ENCODE results near the gene OR2AE1. TPM values are rescaled to one million over a fixed set of nuclear protein-coding genes. Genes with fewer than 3 reads are reported as not detected.

Gene OR2AE1
- total and polyA plus RNA-seq, 9 of the 15 experiments (the other 6 are each of a cell fraction or from before 2014, with no cell fraction given) = 0.27 TPM; not detected in 8

- TF ChIP-seq ZNF280A (IDR thresholded peaks at IDR 0.05; ENCODE audit: low read depth, partially characterized antibody) = no peak
- TF ChIP-seq NUFIP1 (IDR thresholded peaks at IDR 0.05; ENCODE audit: partially characterized antibody) = no peak
- TF ChIP-seq DIDO1 (tag; IDR thresholded peaks at IDR 0.05; ENCODE audit: low read depth) = no peak
- TF ChIP-seq RBM25 (IDR thresholded peaks at IDR 0.05; ENCODE audit: low read depth, low read length, severe bottlenecking) = no peak
- no peak for TF ChIP-seq SNAPC5 (CRISPR knock-in tag; IDR thresholded peaks at IDR 0.05)
- no peak for TF ChIP-seq DLX4 (CRISPR knock-in tag; IDR thresholded peaks at IDR 0.05)
- TF ChIP-seq RBBP5 (IDR thresholded peaks at IDR 0.05; ENCODE audit: borderline replicate concordance, insufficient read depth, low read length, poor library complexity, severe bottlenecking) = no peak
- TF ChIP-seq ZNF184 (CRISPR knock-in tag; IDR thresholded peaks at IDR 0.05) = no peak
- TF ChIP-seq PHTF2 (CRISPR knock-in tag; IDR thresholded peaks at IDR 0.05) = no peak
- TF ChIP-seq TSHZ1 (CRISPR knock-in tag; IDR thresholded peaks at IDR 0.05) = no peak
- no peak for TF ChIP-seq ZNF324 (CRISPR knock-in tag; IDR thresholded peaks at IDR 0.05)
- TF ChIP-seq FOXP4 (CRISPR knock-in tag; IDR thresholded peaks at IDR 0.05; ENCODE audit: borderline replicate concordance) = no peak
- no peak for TF ChIP-seq KAT7 (CRISPR knock-in tag; IDR thresholded peaks at IDR 0.05; ENCODE audit: borderline replicate concordance)
- TF ChIP-seq ETS2 (tag; IDR thresholded peaks at IDR 0.05; ENCODE audit: borderline replicate concordance, poor library complexity, severe bottlenecking) = no peak
- TF ChIP-seq FOXM1 (IDR thresholded peaks at IDR 0.05; ENCODE audit: low read depth) = peak; percentile 42; the same call in 1 of the 2 replicates
- TF ChIP-seq FOXM1 (CRISPR knock-in tag; IDR thresholded peaks at IDR 0.05; ENCODE audit: low read depth) = no peak
- no peak for TF ChIP-seq MIER1 (IDR thresholded peaks at IDR 0.05; ENCODE audit: low read depth)
- TF ChIP-seq TCF7L2 (IDR thresholded peaks at IDR 0.05; ENCODE audit: low read depth, low read length) = no peak
- TF ChIP-seq BRD4 (IDR thresholded peaks at IDR 0.05) = no peak
- TF ChIP-seq PKNOX1 (IDR thresholded peaks at IDR 0.05) = peak; percentile 50
These were observed 4.5 kb upstream of the OR2AE1 start (continued) for GRCh38 chr7:99881370-99881769.

All from K562 (cell line).